ENCODE measurements around the gene INPP5F. TPM values are rescaled to one million over a fixed set of nuclear protein-coding genes. Genes with fewer than 3 reads are reported as not detected.

The INPP5F gene
- total and polyA plus RNA-seq, 2 of the 13 experiments (the other 11 are each of a cell fraction or from before 2014, with no cell fraction given), result 12.5 to 15.7 TPM

DNA sequence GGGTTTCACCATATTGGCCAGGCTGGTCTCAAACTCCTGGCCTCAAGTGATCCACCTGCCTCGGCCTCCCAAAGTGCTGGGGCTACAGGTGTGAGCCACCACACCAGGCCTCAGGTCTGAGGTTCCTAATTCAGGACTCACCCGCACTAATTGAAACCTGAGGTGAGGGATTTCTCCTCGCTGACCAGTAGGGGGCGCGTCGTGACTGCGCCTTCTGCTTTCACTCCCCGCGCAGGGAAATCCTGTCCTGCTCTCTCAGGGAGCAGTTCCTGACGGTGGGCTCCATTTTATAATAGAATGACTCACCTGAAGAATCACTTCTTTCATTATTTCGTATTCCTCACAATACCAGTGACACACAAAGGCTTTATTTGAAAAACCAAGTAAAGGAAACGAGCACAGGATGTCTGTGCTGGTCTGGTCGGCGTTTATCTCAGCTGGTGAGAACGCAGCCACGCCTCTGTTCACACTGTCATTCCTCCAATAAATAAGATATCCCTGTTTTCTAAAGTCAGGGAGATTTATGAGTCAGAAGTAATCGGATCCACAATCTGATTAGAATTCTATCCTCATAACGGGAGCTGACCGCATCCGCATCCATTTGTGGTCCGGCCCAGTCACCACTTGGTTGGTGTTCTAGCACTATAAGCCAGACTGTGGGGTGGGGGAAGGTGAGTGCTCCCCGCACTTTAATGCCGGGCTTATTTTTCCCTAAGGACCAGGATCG, 39.2 kb upstream of the INPP5F start (continued):
- TF ChIP-seq, protein P1, sequence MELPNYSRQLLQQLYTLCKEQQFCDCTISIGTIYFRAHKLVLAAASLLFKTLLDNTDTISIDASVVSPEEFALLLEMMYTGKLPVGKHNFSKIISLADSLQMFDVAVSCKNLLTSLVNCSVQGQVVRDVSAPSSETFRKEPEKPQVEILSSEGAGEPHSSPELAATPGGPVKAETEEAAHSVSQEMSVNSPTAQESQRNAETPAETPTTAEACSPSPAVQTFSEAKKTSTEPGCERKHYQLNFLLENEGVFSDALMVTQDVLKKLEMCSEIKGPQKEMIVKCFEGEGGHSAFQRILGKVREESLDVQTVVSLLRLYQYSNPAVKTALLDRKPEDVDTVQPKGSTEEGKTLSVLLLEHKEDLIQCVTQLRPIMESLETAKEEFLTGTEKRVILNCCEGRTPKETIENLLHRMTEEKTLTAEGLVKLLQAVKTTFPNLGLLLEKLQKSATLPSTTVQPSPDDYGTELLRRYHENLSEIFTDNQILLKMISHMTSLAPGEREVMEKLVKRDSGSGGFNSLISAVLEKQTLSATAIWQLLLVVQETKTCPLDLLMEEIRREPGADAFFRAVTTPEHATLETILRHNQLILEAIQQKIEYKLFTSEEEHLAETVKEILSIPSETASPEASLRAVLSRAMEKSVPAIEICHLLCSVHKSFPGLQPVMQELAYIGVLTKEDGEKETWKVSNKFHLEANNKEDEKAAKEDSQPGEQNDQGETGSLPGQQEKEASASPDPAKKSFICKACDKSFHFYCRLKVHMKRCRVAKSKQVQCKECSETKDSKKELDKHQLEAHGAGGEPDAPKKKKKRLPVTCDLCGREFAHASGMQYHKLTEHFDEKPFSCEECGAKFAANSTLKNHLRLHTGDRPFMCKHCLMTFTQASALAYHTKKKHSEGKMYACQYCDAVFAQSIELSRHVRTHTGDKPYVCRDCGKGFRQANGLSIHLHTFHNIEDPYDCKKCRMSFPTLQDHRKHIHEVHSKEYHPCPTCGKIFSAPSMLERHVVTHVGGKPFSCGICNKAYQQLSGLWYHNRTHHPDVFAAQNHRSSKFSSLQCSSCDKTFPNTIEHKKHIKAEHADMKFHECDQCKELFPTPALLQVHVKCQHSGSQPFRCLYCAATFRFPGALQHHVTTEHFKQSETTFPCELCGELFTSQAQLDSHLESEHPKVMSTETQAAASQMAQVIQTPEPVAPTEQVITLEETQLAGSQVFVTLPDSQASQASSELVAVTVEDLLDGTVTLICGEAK (IDR thresholded peaks at IDR 0.05), result no peak
- TF ChIP-seq, protein P1 (CRISPR knock-in tag; IDR thresholded peaks at IDR 0.05), result no peak; the same call in 1 of the 2 replicates
- TF ChIP-seq SIX4 (CRISPR knock-in tag; IDR thresholded peaks at IDR 0.05) (no peak), ZFX (CRISPR knock-in tag; IDR thresholded peaks at IDR 0.05; ENCODE audit: low read depth) (peak; percentile 23), MYC (CRISPR knock-in tag; IDR thresholded peaks at IDR 0.05; ENCODE audit: borderline replicate concordance) (no peak), ZNF501 (CRISPR knock-in tag; IDR thresholded peaks at IDR 0.05) (0 out of 2 replicates have a peak, but pooled peaks have one; percentile 15), ZNF101 (CRISPR knock-in tag; IDR thresholded peaks at IDR 0.05; ENCODE audit: borderline replicate concordance, low read depth) (no peak), ZNF296 (CRISPR knock-in tag; conservative IDR thresholded peaks at IDR 0.05) (no peak), MIXL1 (CRISPR knock-in tag; IDR thresholded peaks at IDR 0.05) (peak; percentile 70; the same call in 1 of the 2 replicates), NBN (conservative IDR thresholded peaks at IDR 0.05) (no peak), CENPT (CRISPR knock-in tag; IDR thresholded peaks at IDR 0.05; ENCODE audit: low read depth) (no peak), NKX3-1 (CRISPR knock-in tag; IDR thresholded peaks at IDR 0.05) (no peak), ZNF720 (CRISPR knock-in tag; IDR thresholded peaks at IDR 0.05) (no peak)
- TF ChIP-seq, protein P2, sequence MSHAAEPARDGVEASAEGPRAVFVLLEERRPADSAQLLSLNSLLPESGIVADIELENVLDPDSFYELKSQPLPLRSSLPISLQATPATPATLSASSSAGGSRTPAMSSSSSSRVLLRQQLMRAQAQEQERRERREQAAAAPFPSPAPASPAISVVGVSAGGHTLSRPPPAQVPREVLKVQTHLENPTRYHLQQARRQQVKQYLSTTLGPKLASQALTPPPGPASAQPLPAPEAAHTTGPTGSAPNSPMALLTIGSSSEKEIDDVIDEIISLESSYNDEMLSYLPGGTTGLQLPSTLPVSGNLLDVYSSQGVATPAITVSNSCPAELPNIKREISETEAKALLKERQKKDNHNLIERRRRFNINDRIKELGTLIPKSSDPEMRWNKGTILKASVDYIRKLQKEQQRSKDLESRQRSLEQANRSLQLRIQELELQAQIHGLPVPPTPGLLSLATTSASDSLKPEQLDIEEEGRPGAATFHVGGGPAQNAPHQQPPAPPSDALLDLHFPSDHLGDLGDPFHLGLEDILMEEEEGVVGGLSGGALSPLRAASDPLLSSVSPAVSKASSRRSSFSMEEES (CRISPR knock-in tag; IDR thresholded peaks at IDR 0.05), result no peak
- TF ChIP-seq, protein P3, sequence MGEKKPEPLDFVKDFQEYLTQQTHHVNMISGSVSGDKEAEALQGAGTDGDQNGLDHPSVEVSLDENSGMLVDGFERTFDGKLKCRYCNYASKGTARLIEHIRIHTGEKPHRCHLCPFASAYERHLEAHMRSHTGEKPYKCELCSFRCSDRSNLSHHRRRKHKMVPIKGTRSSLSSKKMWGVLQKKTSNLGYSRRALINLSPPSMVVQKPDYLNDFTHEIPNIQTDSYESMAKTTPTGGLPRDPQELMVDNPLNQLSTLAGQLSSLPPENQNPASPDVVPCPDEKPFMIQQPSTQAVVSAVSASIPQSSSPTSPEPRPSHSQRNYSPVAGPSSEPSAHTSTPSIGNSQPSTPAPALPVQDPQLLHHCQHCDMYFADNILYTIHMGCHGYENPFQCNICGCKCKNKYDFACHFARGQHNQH (CRISPR knock-in tag; IDR thresholded peaks at IDR 0.05), result 0 out of 2 replicates have a peak, but pooled peaks have one; percentile 14
